ENCODE measurements around the gene ADCY4. TPM values are rescaled to one million over a fixed set of nuclear protein-coding genes. Genes with fewer than 3 reads are reported as not detected.

The ADCY4 gene
- total and polyA plus RNA-seq, 2 donors (not counting 1 experiment from before 2014, with no cell fraction given), result 2.3 to 7.8 TPM

GRCh38 chr14:24309538-24310264, 25.2 kb downstream of the ADCY4 start, which contains the start of gene LTB4R2:
LTB4R2 (plus strand) TSS chr14:24310140; CDS start chr14:24310665, 525 bp downstream.
- peak within 1 kb of the TSS; percentile 91 for H3K27ac Mint-ChIP-seq
- H3K4me3 ChIP-seq (ENCODE audit: control extremely low read depth in 1 of 5, extremely low read depth in 1 of 5, insufficient read depth in 1 of 5, low read depth in 2 of 5, low read length in 4 of 5), result peak within 1 kb of the TSS in 4 of 5 experiments; percentile 45 to 71 (median 60)
- H3K36me3 ChIP-seq (replicated peaks in 1 of 2; ENCODE audit: control extremely low read depth in 1 of 2, control insufficient read depth in 1 of 2, extremely low read depth in 1 of 2, insufficient read depth in 2 of 2, low read length in 1 of 2), result peaks cover 3 to 38% of the 10 kb centered on the region in 2 experiments
- TF ChIP-seq EZH2 (IDR thresholded peaks at IDR 0.05; ENCODE audit: borderline replicate concordance, insufficient read depth, low read depth, low read length, poor library complexity, severe bottlenecking), result no peak
- TF ChIP-seq, protein P1, sequence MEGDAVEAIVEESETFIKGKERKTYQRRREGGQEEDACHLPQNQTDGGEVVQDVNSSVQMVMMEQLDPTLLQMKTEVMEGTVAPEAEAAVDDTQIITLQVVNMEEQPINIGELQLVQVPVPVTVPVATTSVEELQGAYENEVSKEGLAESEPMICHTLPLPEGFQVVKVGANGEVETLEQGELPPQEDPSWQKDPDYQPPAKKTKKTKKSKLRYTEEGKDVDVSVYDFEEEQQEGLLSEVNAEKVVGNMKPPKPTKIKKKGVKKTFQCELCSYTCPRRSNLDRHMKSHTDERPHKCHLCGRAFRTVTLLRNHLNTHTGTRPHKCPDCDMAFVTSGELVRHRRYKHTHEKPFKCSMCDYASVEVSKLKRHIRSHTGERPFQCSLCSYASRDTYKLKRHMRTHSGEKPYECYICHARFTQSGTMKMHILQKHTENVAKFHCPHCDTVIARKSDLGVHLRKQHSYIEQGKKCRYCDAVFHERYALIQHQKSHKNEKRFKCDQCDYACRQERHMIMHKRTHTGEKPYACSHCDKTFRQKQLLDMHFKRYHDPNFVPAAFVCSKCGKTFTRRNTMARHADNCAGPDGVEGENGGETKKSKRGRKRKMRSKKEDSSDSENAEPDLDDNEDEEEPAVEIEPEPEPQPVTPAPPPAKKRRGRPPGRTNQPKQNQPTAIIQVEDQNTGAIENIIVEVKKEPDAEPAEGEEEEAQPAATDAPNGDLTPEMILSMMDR (IDR thresholded peaks at IDR 0.05), result no peak
- intact Hi-C loops (cut with micrococcal nuclease), result loop anchor here (5.0 kb wide), 1 partner anchor 297 kb away; no protein-coding TSS in a partner anchor
- DNase-seq, result no peak
- no peak for ATAC-seq (ENCODE audit: low read depth)
- 94% methylated on average over 4 of the region's 5 CpGs for WGBS (ENCODE audit: insufficient coverage)
- H3K9ac ChIP-seq (ENCODE audit: low read length), result peak within 1 kb of the TSS; percentile 70
- no peaks in the 10 kb centered on the region for H3K9me3 ChIP-seq (ENCODE audit: control extremely low read depth in 1 of 3, control insufficient read depth in 2 of 3, insufficient read depth in 1 of 3, low read length in 2 of 3)
- peaks cover 16% of the 10 kb centered on the region for H3K79me2 ChIP-seq (ENCODE audit: control insufficient read depth, insufficient read depth, low read length)
- H3K4me3 Mint-ChIP-seq, result peak within 1 kb of the TSS; percentile 84
- POLR2A ChIA-PET, result interaction anchor here (1.3 to 2.0 kb wide), 4 partner anchors 13 to 121 kb away, joined by 5 to 17 read pairs (median 6); partner anchors contain the start of genes CHMP4A, KHNYN and RABGGTA
- peak within 1 kb of the TSS; percentile 82 for H2AFZ ChIP-seq (ENCODE audit: insufficient read depth, low read depth, low read length, poor library complexity, severe bottlenecking)
- H4K20me1 ChIP-seq (ENCODE audit: control insufficient read depth, insufficient read depth, low read length, poor library complexity, severe bottlenecking), result peaks cover 32% of the 10 kb centered on the region
- H3K27me3 Mint-ChIP-seq, result no peaks in the 10 kb centered on the region
- CTCF ChIA-PET, result interaction anchor here (0.8 to 9.4 kb wide), 27 partner anchors 12 to 389 kb away, joined by 3 to 116 read pairs (median 6); partner anchors contain the start of genes CBLN3, DHRS1, IPO4 and IRF9
- peaks cover 38 to 55% of the 10 kb centered on the region in 2 donors for H3K4me1 ChIP-seq (ENCODE audit: control insufficient read depth in 2 of 2, insufficient read depth in 2 of 2, low read length in 2 of 2)
- no peaks in the 10 kb centered on the region for H3K9me3 Mint-ChIP-seq (ENCODE audit: insufficient read depth)
- no peaks in the 10 kb centered on the region for H3K27me3 ChIP-seq (replicated peaks in 1 of 4; ENCODE audit: control extremely low read depth in 1 of 4, control insufficient read depth in 3 of 4, insufficient read depth in 4 of 4, low read length in 3 of 4)
- H3K4me1 Mint-ChIP-seq, result peaks cover 58% of the 10 kb centered on the region
- H3K4me2 ChIP-seq (replicated peaks; ENCODE audit: low read depth, low read length, poor library complexity, severe bottlenecking), result peak within 1 kb of the TSS; percentile 92
- H3K27ac ChIP-seq (ENCODE audit: low read length in 2 of 2), result peak within 1 kb of the TSS; percentile 36 to 83

Measured in B cell (primary cell).